HepG2 (cell line): ENCODE results near the gene ATPAF2. TPM values are rescaled to one million over a fixed set of nuclear protein-coding genes. Genes with fewer than 3 reads are reported as not detected.

Source experiments
- ATM ChIP-seq: fragments of 450-650 bp; IDR thresholded peaks from 2 replicates; pipeline ENCODE4 v1.7.1; 2017; ENCODE audit warnings: mild to moderate bottlenecking, borderline replicate concordance
- IRX3 ChIP-seq: sonication (generic); formaldehyde crosslinking; IDR thresholded peaks from 2 replicates; pipeline ENCODE4 v1.8.1; 2023; ENCODE audit warnings: mild to moderate bottlenecking, low read depth, missing genetic modification reagents, borderline replicate concordance
- KDM2A ChIP-seq: sonication (generic); formaldehyde crosslinking; IDR thresholded peaks from 2 replicates; pipeline ENCODE4 v1.4.0; 2020; ENCODE audit warnings: low read depth, missing genetic modification reagents, borderline replicate concordance
- MBNL3 ChIP-seq: fragments of 250-450 bp; sonication (Bioruptor Pico); conservative IDR thresholded peaks from 2 replicates; pipeline ENCODE4 v1.8.0; 2022; ENCODE audit warnings: mild to moderate bottlenecking, inconsistent platforms
- NAIF1 ChIP-seq: sonication (generic); formaldehyde crosslinking; IDR thresholded peaks from 2 replicates; pipeline ENCODE4 v1.5.0; 2020; ENCODE audit warnings: mild to moderate bottlenecking, missing genetic modification reagents, borderline replicate concordance
- PHF20 ChIP-seq: sonication (generic); formaldehyde crosslinking; IDR thresholded peaks from 2 replicates; pipeline ENCODE4 v1.5.0; 2020; ENCODE audit warnings: mild to moderate bottlenecking, missing genetic modification reagents
- RBFOX2 ChIP-seq: fragments of 200-400 bp; formaldehyde crosslinking; IDR thresholded peaks from 2 replicates; pipeline ENCODE4 v1.6.1; 2017; ENCODE audit warnings: low read depth, mild to moderate bottlenecking, low read length
- RORA ChIP-seq: sonication (generic); formaldehyde crosslinking; IDR thresholded peaks from 2 replicates; pipeline ENCODE4 v1.5.0; 2020; ENCODE audit warnings: mild to moderate bottlenecking, missing genetic modification reagents, moderate library complexity
- SP140L ChIP-seq: sonication (generic); formaldehyde crosslinking; IDR thresholded peaks from 2 replicates; pipeline ENCODE4 v1.4.0; 2020; ENCODE audit warnings: missing genetic modification reagents, borderline replicate concordance
- YEATS2 ChIP-seq: sonication (generic); formaldehyde crosslinking; IDR thresholded peaks from 2 replicates; pipeline ENCODE4 v1.4.0; 2020; ENCODE audit warnings: missing genetic modification reagents, borderline replicate concordance
- ZBTB1 ChIP-seq: sonication (generic); formaldehyde crosslinking; IDR thresholded peaks from 2 replicates; pipeline ENCODE4 v1.4.0; 2020; ENCODE audit warnings: missing genetic modification reagents, borderline replicate concordance
- ZFP36L2 ChIP-seq: sonication (generic); formaldehyde crosslinking; IDR thresholded peaks from 2 replicates; pipeline ENCODE4 v1.4.0; 2020; ENCODE audit warnings: missing genetic modification reagents
- ZFYVE20 ChIP-seq: sonication (generic); formaldehyde crosslinking; IDR thresholded peaks from 2 replicates; pipeline ENCODE4 v1.8.0; 2023; ENCODE audit warnings: low read depth, mild to moderate bottlenecking, moderate library complexity, missing genetic modification reagents, borderline replicate concordance
- ZMYM3 ChIP-seq: sonication (generic); formaldehyde crosslinking; IDR thresholded peaks from 2 replicates; pipeline ENCODE4 v1.5.1; 2020; ENCODE audit warnings: mild to moderate bottlenecking, missing genetic modification reagents
- ZNF33A ChIP-seq: sonication (generic); formaldehyde crosslinking; IDR thresholded peaks from 2 replicates; pipeline ENCODE4 v1.5.1; 2020; ENCODE audit warnings: missing genetic modification reagents, mild to moderate bottlenecking, moderate library complexity, borderline replicate concordance
- ZNF33B ChIP-seq: sonication (generic); formaldehyde crosslinking; IDR thresholded peaks from 2 replicates; pipeline ENCODE4 v1.5.1; 2020; ENCODE audit warnings: mild to moderate bottlenecking, missing genetic modification reagents
- ZNF558 ChIP-seq: sonication (generic); formaldehyde crosslinking; IDR thresholded peaks from 2 replicates; pipeline ENCODE4 v1.9.0; 2022; ENCODE audit warnings: mild to moderate bottlenecking, missing genetic modification reagents, borderline replicate concordance
- ZNF570 ChIP-seq: sonication (generic); formaldehyde crosslinking; IDR thresholded peaks from 2 replicates; pipeline ENCODE4 v1.4.0; 2020; ENCODE audit warnings: mild to moderate bottlenecking, missing genetic modification reagents, borderline replicate concordance
- ZNF616 ChIP-seq: sonication (generic); formaldehyde crosslinking; IDR thresholded peaks from 2 replicates; pipeline ENCODE4 v1.5.0; 2020; ENCODE audit warnings: low read depth, mild to moderate bottlenecking, missing genetic modification reagents
- ZNF7 ChIP-seq: IDR thresholded peaks from 2 replicates; pipeline ENCODE4 v1.6.1; 2016; ENCODE audit warnings: missing biosample characterization, missing genetic modification reagents
- ZNF724P ChIP-seq: sonication (generic); formaldehyde crosslinking; IDR thresholded peaks from 2 replicates; pipeline ENCODE4 v1.8.0; 2022; ENCODE audit warnings: missing genetic modification reagents, borderline replicate concordance
- ZNF749 ChIP-seq: sonication (generic); formaldehyde crosslinking; IDR thresholded peaks from 2 replicates; pipeline ENCODE4 v1.8.0; 2022; ENCODE audit warnings: mild to moderate bottlenecking, missing genetic modification reagents, moderate library complexity, borderline replicate concordance
- ZNF816 ChIP-seq: sonication (generic); formaldehyde crosslinking; IDR thresholded peaks from 2 replicates; pipeline ENCODE4 v1.8.0; 2022; ENCODE audit warnings: missing genetic modification reagents, mild to moderate bottlenecking, borderline replicate concordance
- ZZZ3 ChIP-seq: sonication (generic); formaldehyde crosslinking; IDR thresholded peaks from 2 replicates; pipeline ENCODE4 v1.4.0; 2020; ENCODE audit warnings: missing genetic modification reagents, mild to moderate bottlenecking, borderline replicate concordance
- polyA plus RNA-seq, 8 experiments: library from polyadenylated mRNA; depleted of rRNA in 3 of 8; stranded (reverse) in 7 of 8; unstranded in 1 of 8; fragments of >200 nt; fragmentation: Illumina TruSeq in 4 of 8; extraction: Trizol in 4 of 8; gene quantifications; 2 replicates each; pipeline versions ENCODE4 v1.2.1 to v1.2.3, GENCODE V29; 2011 to 2016; ENCODE audit warnings: low read depth in 4 of 8, missing spikeins in 1 of 8, mixed read lengths in 1 of 8; ENCODE audit not compliant: insufficient read depth in 1 of 8
- total RNA-seq, 5 experiments: library from RNA; depleted of rRNA; stranded (reverse); fragments of >200 nt; fragmentation: Illumina TruSeq; extraction: Trizol; gene quantifications; 2 replicates each; pipeline ENCODE4 v1.2.3, GENCODE V29; 2016; ENCODE audit warnings: low read depth in 1 of 5
- TF ChIP-seq, protein P1 (sequence below): sonication (generic); formaldehyde crosslinking; IDR thresholded peaks from 2 replicates; pipeline ENCODE4 v1.8.1; 2023; ENCODE audit warnings: missing genetic modification reagents, inconsistent platforms, borderline replicate concordance
- TF ChIP-seq, protein P2 (sequence below): IDR thresholded peaks from 2 replicates; pipeline ENCODE4 v1.6.1; 2016
- TF ChIP-seq, protein P3 (sequence below), 2 experiments: fragments of 450-650 bp in 1 of 2; sonication (generic) in 1 of 2; formaldehyde crosslinking; IDR thresholded peaks; 2 replicates each; pipeline versions ENCODE4 v1.5.0 to v1.8.0; 2020 to 2022; ENCODE audit warnings: mild to moderate bottlenecking in 1 of 2, missing genetic modification reagents in 1 of 2

The ATPAF2 gene
- total and polyA plus RNA-seq, 2 of the 13 experiments (the other 11 are each of a cell fraction or from before 2014, with no cell fraction given): 15.0 to 16.5 TPM

GRCh38 chr17:17972126-17972951, 66.6 kb downstream of the ATPAF2 start, which contains the start of the genes DRC3 and TOM1L2 (continued):
- TF ChIP-seq, protein P1, sequence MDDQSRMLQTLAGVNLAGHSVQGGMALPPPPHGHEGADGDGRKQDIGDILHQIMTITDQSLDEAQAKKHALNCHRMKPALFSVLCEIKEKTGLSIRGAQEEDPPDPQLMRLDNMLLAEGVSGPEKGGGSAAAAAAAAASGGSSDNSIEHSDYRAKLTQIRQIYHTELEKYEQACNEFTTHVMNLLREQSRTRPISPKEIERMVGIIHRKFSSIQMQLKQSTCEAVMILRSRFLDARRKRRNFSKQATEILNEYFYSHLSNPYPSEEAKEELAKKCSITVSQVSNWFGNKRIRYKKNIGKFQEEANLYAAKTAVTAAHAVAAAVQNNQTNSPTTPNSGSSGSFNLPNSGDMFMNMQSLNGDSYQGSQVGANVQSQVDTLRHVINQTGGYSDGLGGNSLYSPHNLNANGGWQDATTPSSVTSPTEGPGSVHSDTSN (CRISPR knock-in tag): peak; percentile 97; the same call in 1 of the 2 replicates
- TF ChIP-seq YEATS2 (CRISPR knock-in tag) (peak; percentile 34; the same call in 1 of the 2 replicates), ZNF570 (CRISPR knock-in tag) (no peak), ZMYM3 (CRISPR knock-in tag) (no peak), ZNF558 (CRISPR knock-in tag) (no peak), ZNF616 (CRISPR knock-in tag) (no peak), KDM2A (CRISPR knock-in tag) (peak; percentile 37; the same call in 1 of the 2 replicates), NAIF1 (CRISPR knock-in tag) (no peak), RBFOX2 (peak; percentile 70), PHF20 (peak; percentile 71), ZFP36L2 (no peak), IRX3 (CRISPR knock-in tag) (no peak), ZZZ3 (no peak), ZNF7 (CRISPR knock-in tag) (no peak), MBNL3 (no peak), ATM (no peak), RORA (CRISPR knock-in tag) (no peak), ZNF816 (no peak), SP140L (CRISPR knock-in tag) (no peak), ZNF33A (CRISPR knock-in tag) (no peak), ZBTB1 (CRISPR knock-in tag) (no peak), ZNF724P (CRISPR knock-in tag) (no peak), ZNF749 (CRISPR knock-in tag) (no peak), ZFYVE20 (CRISPR knock-in tag) (no peak), ZNF33B (CRISPR knock-in tag) (no peak)
- TF ChIP-seq, protein P2, sequence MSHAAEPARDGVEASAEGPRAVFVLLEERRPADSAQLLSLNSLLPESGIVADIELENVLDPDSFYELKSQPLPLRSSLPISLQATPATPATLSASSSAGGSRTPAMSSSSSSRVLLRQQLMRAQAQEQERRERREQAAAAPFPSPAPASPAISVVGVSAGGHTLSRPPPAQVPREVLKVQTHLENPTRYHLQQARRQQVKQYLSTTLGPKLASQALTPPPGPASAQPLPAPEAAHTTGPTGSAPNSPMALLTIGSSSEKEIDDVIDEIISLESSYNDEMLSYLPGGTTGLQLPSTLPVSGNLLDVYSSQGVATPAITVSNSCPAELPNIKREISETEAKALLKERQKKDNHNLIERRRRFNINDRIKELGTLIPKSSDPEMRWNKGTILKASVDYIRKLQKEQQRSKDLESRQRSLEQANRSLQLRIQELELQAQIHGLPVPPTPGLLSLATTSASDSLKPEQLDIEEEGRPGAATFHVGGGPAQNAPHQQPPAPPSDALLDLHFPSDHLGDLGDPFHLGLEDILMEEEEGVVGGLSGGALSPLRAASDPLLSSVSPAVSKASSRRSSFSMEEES: peak; percentile 89
- TF ChIP-seq, protein P3, sequence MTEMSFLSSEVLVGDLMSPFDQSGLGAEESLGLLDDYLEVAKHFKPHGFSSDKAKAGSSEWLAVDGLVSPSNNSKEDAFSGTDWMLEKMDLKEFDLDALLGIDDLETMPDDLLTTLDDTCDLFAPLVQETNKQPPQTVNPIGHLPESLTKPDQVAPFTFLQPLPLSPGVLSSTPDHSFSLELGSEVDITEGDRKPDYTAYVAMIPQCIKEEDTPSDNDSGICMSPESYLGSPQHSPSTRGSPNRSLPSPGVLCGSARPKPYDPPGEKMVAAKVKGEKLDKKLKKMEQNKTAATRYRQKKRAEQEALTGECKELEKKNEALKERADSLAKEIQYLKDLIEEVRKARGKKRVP (CRISPR knock-in tag; IDR thresholded peaks at IDR 0.05): peak in 1 of 2 experiments; percentile 29; a peak in 1 of 4 replicates
